ENCODE data around the gene RECQL5.
A peak's percentile ranks its signal among the peaks of the same experiment; 100 is the strongest.

Gene RECQL5

DNA sequence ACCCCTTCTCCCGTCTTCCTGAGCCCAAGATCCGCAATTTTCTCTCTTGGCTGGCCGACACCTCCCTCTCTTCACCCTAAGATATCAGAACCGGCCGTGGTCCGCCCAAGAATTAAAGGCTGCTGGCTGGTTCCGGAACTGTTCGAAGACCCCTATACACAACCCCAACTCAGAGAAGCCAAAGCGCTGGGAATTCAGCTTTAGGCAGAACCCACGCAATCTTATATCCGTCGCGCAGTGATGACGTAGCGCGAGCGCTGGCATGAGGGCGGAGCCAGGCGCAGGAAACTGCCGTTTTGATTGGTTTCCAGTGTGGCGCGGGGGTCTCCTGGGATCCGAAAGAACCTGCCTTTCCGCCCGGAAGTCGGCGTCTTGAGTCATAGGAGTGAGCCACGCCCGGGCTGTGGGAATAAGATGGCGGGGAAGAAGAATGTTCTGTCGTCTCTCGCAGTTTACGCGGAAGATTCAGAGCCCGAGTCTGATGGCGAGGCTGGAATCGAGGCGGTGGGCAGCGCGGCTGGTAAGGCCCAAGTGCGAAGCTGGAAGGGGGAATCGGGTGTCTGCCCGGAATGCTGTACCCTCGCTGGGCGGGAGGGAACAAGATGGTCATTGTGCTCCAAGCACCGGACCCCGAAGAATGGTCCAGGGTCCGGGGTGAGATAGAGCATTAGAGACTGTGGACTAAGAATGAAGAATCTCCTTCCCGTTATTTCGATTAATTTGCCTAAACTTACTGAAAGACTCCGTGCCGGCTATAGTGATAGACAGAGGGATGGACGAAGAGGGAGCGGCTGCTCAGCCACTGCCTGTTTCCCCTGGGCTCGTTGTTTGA lies at the start of gene RECQL5, which contains the start of gene SAP30BP:
RECQL5 (minus strand) TSS at position 196 of the 832 bp plus-strand sequence. CDS start 597 bp downstream, outside the sequence.
SAP30BP (plus strand) TSS at position 380 of the 832 bp plus-strand sequence; CDS start at position 415, 35 bp downstream.
- peak; percentile 98 for DNase-seq (ENCODE audit: low spot score)

DNA sequence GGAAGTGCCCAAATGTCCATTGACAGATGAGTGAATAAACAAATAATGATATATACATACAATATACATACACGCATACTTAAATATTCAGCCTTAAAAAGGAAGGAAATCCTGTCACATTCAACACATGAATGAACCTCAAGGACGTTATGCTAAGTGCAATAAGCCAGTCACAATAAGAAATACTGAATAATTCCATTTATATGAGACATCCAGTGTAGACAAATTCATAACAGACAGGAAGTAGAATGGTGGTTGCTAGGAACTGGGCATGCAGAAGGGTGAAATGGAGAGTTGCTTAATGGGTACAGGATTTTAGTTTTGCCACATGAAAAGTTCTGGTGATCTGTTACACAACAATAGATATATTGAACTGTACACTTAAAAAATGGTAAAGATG lies 45.5 kb upstream of the RECQL5 start:
- no peak for DNase-seq (ENCODE audit: low spot score)

DNA sequence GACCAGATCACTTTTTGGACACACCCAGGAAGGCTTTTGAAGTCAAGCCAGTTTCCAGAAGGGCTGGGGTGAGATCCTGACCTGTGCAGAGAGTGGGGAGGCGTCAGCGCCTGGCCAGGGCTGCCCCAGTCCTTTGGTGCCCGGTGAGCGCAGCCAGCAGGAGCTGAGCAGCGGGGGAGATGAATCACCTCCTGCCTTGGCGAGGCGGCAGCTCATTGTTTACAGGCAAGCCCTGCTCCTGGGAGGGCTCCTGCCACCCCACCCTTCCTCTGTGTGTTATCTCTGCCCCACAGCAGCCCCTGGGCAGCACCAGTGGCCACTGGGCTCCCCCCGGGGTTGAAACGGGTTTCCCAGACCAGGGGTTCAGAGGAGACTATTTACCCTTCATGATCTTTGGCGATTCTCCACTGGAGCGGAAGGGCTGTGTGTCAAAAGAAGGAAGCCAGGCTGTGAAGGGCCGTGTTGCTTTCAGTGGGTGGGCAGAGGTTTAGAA lies 40.2 kb upstream of the RECQL5 start:
- no peak for DNase-seq (ENCODE audit: low spot score)

DNA sequence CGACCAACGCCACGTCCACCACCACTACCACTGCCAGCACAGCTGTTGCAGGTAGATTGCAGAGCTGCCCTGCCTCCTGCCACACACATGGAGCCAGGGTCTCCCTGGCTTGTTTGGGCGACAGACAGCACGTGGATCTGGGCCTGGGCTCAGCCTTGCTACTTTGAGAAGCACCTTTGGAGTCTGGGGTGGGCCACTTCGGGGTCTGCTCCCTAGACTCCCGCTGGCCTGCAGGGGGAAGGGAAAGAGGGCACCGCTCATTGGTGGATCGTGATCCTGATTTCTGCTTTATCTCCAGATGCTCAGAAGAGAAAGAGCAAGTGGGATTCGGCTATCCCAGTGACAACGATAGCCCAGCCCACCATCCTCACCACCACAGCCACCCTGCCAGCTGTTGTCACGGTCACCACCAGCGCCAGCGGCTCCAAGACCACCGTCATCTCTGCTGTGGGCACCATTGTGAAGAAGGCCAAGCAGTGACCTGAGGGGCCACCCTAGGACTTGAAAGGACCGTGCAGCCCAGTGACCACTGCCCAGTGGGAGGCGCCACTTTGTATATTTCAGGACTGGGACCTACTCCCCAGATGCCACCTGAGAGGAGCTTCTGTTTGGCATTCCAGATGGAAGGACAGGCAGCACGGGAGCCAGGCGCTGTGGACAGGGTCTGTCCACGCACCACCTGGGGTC lies 39.2 kb upstream of the RECQL5 start:
- no peak for DNase-seq (ENCODE audit: low spot score)

DNA sequence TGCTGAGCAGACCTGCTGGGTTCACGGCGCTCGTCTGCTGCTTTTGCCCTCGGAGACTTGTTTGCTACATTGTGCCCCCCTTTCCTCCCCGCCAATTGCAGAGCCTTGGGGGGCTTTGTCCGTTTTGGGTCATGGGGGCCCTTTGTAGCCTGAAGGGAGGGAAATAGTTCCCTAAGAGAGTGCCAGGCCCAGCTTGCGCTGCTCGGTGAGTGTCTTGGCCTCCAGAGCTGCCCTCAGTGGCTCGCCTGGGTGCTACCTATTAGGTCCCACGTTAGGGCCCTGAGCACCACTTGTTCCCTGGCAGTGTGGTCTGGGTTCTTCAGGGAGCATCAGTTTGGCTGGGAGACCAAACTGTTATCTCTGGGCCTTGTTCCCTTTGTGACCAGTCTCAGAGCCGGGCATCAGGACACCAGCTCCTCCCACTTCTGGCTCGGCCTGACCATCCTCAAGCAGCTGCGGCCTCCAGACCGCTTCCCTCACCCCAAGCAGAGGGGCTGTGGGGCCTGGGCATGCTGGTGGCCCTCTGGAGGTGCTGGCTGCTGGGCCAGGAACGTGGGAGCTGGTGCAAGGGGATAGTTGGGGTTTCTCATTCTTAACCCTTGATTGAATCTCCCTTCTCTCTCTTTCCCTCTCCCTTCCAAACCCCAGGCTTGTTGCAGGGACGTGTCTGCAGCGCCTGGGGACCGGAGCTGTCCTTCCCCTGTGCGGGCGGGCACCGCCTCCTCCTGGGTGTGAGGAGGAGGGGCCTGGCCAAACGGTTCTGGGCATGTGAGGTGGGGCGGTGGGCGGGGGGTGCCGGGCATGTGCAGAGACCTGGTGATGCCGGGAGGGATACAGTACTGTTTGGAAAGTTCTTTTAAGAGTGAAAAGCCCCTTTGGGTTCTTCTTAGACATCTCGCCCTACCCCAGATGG lies 38.3 kb upstream of the RECQL5 start:
- no peak for DNase-seq (ENCODE audit: low spot score)

DNA sequence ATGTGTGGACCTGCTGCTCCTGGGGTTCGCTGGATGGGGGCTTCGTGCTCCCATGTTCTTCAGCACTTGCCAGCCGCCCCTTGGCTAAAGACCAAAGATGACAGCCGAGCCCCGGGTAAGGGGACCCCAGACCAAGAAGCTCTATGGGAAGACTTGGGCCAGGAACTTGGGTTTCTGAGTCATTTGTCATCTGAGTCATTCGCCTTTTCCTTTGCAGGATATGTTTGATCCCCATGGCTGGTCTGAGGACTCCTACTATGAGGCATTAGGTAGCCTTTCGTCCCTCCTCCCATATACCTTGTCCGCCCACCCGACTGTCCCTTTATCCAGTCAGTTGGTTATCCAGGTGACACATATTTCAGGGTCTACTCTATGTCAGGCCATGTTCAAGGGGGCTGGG lies 36.6 kb upstream of the RECQL5 start:
- no peak for DNase-seq (ENCODE audit: low spot score)

DNA sequence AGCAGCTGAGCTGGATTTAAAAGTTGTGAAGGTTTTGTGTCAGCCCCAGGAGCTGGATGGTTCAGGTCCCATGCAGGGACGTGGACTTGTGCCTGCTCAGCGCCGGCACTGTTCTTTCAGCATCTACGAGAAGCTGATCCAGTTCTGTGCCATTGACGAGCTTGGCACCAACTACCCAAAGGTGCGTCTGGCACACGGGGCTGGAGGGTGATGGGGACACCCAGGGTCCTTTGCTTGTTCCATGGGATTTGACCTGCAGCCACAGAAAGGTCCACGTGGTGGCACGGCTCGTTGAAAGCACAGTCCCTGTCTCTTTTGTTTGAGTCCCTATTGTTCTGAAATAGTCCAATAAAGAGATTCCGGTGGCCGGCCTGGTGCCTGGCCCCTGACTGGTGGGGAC lies 36.2 kb upstream of the RECQL5 start:
- no peak for DNase-seq (ENCODE audit: low spot score)

DNA sequence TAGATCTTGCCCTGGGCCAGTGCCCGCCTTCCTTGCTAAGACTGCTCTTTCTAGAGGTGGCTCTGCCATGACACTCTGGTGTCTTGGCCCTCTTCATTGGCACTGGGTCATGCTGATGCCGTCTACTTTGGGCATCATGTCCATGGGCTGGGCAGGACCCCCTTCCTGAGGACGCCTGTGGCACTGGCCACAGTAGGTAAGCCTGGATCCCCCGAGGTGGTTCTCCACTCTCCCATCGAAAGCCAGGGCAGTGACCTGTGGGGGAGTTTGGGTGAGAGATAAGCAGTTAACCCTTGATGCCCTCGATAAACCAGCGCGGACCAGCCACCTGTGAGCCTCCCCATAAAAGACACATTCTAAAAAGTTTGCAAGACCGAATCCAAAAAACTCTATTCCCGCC lies 34.3 kb upstream of the RECQL5 start:
- no peak for DNase-seq (ENCODE audit: low spot score)

DNA sequence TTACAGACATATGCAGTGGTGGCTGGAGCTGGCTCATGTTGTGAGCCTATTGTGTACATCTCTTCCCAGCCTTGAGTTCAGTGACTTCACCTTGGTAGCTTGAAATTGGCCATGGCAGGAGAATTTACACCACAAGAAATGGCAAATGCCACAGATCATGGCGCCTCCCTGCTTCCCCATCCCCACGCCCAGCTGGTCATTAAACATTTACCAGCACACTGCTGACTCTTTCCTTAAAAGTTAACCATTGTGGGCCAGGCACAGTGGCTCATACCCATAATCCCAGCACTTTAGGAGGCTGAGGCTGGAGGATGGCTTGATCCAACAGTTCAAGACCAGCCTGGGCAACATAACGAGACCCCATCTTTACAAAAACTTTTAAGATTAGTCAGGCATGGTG lies 31.7 kb upstream of the RECQL5 start:
- DNase-seq (ENCODE audit: low spot score): no peak

DNA sequence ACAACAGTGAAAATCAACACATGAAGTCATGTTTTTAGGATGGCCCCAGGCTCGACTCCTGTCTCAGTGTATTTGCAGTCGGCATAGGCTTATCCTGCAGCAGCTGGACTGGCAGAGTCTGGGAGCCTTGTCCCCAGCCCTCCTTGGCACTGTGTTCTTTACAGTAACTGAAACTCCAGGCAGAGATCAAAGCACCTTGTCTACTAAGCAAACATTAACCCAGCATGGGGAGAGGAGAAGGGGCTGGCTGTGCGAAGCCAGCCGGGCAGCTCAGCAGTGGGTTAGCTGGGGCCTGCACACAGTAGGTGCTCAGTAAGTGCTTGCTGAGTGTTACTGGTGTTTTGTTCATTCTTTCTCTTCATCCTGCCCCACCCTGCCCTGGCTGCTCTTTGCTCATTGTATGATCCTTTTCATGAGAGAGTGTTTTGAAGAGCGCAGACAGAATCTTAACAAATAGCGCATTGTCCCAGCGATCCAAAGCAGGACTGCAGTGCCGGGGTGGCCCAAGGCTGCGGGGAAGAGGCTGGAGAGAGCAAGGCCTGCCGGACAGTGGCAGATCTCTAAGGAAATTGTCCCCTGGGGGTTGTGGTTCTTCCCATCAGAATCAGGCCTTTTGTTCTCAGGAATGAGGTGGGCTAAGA lies 30.8 kb upstream of the RECQL5 start:
- DNase-seq (ENCODE audit: low spot score): peak; percentile 95

DNA sequence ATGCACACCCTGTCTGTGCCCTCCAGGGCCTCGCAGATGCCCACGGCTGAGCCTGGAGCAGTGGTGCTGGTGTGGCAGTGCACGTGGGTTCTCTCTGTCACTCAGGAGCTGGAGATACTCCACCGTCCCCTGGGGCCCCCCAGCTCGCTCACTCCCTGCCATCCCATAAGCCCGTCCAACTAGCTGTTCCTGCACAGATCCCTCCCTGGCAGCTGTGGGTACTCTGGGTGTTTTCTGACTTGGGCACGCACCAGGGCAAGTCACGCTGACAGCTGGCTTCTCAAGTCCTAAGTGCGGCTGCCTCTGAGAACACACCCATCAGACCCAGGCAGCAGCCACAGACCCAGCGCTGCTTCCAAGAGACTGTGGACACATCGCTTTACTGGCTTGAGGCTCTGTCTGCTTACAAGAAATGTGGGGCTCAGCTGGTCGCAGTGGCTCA lies 28.9 kb upstream of the RECQL5 start:
- DNase-seq (ENCODE audit: low spot score): peak; percentile 58

DNA sequence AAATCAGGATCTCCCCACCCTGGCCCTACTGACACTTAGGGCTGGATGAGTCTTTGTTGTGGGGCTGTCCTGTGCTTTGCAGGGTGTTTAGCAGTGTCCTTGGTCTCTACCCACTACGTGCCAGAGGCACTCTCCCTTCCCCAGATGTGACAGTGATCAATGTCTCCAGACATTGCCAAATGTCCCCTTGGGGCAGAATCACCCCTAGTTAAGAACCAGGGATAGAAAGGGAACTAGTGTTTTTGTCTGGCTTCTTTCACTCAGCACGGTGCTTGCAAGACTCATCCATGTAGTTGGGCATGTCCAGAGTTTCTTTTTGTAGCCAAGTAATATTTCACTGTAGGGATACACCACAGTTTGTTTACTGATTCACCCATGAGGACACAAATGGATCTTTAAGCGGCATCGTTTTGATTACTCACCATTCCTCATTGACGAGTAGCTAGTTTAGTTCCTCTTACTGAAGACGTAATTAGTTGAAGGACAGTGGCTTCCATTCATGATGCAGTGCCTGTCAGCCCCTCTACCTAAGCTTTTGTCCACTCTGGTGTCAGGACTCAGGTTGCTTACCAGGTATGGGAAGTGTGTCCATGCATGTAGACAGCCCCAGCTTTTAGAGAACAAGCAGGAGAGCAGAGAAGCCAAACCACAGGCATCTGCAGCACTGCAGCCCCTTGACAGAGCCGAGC lies 28.3 kb upstream of the RECQL5 start:
- DNase-seq (ENCODE audit: low spot score): no peak

DNA sequence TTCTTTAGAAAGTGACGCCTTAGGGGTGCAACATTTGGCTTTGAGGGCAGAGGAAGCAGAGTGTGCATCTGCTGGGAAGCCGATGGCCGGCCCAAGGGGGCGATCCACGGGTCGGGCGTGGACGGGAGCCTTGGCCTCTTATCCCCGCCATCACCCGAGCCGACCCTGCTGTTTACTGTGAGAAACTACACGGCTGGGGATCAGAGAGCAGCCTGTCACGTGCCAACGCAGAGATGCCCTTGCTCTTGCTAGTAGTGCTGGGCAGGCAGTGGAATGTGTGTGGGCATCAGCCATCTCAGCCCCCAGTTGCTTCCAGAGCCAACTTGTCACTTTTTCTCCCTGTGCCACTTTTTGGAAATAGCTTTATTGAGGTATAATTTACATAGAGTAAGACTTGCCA lies 27.6 kb upstream of the RECQL5 start:
- DNase-seq (ENCODE audit: low spot score): peak; percentile 49

DNA sequence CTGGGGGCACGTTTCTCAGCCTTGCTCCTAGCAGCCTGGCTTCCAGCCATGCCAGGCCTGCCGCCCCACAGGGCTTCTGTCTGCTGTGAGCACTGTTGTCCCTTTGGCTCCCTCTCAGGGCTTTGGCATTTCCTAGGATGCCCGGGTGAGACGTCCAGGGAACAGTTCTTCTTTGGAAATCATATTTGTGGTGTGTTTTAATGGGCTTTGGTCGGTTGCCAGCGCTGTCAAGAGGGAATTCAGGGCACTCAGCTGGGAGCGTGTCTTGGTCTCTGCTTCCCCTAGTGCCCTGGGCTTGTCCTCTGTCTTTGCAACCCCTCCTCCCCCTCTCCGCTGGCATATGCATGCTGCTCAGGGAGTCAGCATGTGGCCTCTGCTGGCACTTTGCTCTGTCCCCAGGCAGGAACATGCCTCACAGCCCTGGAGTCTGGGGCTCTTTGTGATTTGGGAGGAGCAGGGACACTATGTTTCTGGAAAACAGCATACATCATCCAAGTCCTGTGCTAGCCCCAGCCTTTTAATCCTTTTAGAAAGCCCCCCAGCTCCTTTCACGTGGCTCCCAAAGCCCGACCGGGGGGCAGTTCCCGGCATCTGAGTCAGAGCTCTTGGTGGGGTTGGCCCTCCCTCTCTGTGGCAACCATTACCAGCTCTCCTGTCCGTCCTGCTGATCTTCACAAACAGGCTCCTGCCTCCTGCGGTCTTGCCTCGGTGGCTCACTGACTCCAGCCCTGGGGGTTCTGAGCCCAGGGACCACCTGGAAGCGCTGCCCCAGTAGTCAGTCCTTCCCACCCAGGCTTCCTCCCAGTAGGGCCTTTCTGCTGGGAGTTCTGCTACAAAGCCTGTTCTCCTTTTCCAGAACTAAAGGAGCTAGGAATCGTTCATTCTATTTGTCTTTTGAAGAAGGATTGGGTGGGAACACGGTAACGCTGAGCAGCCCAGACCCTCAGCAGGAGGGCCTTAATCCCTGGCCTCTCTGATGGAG lies 26.8 kb upstream of the RECQL5 start:
- DNase-seq (ENCODE audit: low spot score): peak; percentile 95

DNA sequence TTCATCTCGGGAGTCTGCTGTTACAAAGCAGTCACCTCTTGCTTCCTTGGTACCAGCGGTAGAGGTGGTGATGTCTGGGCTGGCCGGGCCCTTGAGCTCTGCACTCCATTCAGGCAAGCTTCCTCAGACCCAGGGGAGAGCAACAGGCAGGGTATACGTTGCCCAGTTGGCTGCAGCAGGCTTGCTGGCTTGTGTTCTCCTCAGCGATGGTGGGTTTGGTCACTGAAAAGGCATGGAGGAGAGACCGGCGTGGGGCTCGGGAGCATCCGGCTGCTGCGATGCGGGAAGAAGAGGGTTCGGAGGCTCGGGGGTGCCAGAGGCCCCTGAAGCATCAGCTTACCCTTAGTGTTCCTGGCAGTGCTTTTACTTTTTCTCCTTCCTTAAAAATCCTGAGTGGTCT lies 26.0 kb upstream of the RECQL5 start:
- DNase-seq (ENCODE audit: low spot score): no peak

DNA sequence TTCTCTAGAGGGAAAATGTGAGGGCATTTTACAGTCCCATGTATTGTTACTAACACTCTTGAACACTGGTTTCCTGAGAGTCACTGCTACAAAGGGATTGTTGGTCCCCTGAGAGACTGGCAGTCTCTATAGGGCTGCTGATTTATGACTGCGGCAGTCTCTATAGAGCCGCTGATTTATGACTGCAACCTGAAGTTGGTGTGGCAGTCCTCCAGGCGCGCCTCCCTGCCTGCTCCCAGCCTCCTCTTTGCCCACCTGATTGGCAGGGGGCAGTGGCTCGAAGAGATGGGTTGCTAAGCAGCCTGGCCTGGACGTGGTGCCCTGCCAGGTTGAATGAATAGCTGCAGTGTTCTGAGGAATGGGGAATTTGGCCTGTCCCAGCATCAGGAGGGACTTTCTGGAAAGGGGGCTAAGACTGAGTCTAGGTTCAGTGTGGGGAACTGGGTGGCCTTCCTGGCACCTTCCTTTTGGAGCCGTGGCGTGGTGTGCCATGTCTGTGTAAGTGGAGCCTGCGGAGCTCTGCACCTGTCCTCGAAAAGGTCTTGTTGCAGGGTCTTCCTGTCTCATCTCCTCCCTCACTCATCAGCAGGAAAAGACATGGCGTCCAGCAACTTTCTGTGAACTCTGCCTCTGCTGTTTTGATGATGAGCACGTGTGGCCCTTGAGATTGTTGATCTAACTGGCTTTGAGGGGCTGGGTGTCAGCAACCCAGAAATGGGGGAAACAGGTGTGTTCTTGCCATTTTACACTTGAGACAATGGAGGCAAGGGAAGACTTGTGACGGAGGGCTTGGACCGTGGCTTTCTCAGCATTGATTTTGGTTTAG lies 25.1 kb upstream of the RECQL5 start:
- DNase-seq (ENCODE audit: low spot score): peak; percentile 77

DNA sequence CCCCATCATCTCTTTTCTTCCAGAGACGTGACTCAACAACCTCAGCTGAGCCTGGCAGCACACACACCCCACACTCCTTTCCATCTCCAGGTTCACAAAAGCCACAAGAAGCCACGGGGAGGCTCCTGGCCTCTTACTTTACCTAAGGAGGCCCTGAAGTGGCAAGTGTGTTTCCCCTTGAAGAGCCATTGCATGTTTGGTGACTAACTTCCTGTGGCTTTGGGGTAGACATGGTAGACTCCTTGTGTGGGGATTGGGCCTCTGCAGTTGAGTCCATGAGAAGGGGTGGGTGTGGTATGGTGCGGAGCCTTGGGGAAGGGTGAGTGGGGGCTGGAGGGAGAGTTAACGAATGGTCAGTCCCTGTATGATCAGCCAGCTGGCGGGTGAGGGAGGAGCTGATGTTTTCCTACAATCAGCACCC lies 24.4 kb upstream of the RECQL5 start:
- no peak for DNase-seq (ENCODE audit: low spot score)

DNA sequence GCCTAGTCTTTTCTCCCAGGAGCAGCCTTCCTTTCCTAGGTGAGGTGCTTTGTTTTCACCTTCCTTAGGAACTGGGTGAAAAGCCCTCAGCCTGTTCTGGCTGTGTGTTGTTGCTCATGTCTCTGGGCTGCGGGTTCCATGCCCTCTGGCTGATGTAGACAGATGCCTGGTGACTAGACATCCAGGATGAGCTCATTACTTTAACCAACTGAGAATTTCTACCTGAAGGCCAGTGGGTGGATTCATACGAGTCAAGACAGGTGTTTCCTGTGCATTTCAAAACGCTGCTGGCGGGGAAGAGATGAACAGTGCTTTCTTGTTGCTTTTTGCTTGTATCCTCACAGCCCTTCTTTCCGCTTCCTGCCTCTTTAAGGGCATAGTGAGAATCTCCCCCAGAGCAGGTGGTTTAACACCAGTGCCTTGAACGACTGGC lies 22.5 kb upstream of the RECQL5 start:
- DNase-seq (ENCODE audit: low spot score): no peak
